ENCODE data around the gene PDE11A.

Gene PDE11A

DNA sequence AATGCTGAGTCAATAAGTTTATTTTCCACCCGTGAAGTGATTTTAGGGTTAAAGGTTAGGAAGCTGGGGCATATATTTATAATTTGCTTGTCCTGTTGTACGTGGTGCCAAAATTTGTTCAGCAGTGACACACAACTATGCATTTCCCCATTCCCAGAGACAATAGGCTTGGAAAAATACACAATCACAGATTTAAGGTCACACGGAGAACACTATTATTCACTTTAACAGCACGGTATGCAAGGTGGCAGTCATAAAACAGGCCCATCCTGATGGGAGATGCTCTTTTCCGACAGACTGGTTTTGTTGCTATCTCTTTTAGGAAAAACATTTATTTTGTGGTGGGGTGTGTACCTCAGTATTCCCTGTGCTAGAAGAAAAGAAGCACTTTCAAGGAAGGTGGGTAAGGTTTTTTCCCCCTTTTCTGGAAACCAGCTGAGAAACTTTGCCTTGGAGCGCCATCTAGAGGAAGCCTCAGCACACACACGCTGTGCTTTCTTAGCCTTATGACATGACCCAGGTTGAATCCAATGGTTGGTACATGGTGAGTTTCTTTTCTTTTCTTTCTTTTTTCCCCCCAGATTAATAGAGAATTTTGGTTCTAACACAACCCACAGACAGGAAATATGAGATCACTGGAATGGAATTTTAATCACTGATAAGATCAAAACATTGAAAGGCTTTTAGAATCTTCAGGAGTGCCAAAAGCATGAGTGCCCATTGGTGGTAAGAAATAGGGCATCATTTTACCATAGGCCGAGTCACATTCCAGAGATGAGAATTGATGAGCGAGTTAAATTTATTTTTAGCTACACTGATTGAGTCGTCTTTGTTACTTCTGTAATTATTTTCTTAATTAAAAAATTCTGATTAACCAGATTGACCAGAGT, 347.9 kb downstream of the PDE11A start:
- peak; percentile 40 for DNase-seq (ENCODE audit: low read depth)

DNA sequence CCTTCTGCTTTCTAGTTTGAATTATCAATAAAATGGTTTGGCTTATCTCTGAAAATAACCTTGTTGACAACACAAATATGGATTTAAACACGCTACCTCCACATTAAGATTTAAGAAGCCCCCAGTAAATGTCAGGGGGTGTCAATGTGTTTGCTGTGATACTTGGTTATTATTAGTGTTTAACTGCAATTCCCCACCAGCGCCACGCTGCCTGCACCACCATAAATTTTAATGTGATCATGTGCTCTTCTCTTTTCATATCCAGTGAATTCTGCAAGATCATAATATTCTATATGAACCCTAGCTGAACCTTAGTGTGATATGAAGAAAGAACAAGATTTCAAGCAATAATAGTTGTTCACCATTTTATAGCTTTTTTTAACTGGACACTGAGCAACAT, 349.3 kb downstream of the PDE11A start:
- DNase-seq (ENCODE audit: low read depth), result no peak

DNA sequence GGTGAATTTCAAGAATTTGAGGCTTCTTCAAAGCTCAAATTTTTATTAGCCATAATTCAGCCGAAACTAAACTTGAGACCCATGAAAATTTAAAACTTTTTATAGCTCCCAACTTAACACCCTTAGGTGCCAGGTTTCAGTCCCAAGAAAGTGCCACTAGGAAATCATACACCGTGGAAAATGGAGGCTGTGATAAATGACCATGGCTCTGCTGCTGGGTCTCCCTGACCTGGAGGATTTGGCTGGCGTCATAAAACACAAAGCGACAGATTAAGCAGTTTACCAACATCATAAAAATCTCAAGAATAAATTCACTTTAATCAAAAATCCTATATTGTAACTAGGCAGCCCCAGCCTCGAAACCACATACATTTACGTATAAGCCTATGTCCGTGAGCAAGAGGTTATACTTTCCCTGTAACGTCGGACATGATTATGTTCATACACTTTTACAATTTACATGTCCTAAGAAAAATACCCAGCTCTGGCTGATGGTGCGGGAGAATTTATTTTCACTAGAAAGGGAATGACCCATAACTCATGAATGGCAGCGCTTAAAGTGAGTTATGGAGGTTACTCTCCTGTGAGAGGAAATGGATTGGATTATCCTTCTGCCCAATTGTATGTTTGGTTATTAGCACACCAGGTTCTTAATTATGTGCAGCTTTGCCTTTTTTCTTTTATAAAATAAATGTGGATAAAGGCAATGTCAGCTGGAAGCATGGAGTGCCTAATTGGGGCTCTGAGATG, 350.6 kb downstream of the PDE11A start:
- DNase-seq (ENCODE audit: low read depth), result no peak

DNA sequence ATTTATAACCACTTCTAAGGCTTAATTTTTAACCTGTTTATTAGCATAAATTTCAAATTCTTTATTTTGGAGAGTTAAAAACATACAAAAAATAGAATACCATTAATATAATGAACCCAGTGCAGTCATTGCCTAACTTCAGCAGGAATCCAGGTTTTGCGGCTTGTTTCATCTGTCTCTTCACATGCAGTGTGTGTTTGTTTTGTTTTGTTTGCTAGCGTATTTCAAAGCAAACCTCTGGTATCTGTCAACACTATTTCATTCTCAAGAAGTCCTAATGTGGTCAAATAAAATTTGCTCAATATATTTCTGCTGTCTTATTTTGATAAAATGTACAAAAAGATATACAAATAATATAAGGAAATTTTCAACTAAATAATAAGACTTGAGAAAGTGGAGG, 351.5 kb downstream of the PDE11A start:
- no peak for DNase-seq (ENCODE audit: low read depth)

DNA sequence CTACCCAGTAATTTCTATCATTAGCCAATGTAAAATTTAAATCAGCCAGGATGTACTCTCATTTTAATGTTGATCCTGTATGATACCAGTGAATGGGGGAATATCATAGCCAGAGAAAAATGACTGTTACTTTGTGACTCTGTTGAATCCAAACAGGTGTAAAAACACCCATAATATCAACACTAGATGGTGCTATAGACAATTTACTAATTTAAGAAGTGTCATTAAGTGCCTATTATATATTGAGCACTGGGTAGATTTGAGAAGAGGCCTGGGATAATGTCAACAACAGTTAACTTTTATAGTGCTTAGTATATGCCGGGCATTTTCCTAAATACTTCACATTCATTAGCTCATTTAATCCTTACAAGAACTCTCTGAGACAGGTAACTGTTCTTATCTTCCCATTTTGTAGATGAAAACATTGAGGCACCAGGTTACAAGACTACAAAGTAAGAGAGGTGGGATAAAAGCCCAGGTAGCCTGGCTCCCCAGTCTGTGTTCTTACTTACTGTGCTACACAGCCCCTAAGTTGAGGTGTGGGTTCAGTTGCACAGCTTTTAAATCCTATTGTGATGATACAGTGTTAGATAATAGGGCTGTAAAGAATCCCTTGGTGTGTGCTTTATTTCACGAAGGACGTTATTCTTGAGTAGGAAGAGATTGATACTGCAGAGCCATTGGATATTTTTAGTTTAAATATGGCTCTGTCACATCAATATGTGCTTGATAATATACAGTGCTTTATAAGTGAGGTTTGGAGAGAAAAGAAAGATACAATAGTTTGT, 354.6 kb downstream of the PDE11A start:
- peak; percentile 3 for DNase-seq (ENCODE audit: low read depth)

DNA sequence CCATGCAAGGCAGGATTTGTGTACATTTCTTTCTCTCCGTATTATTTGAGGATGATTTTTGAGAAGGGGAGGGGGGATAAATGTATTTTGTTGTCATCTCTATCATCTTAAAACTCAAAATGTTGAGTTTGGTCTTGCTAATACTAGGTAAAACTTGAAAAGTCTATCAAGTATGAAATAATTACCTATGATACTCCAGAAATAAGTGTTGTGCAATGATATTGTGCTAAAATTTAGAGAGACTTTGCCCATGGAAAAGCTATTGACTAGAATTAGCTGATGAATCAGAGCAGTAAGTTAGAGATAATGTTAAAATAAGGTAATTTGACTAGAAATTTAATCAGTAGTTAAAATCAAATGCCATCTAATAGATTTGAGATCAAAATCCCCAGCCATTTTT, 356.1 kb downstream of the PDE11A start:
- no peak for DNase-seq (ENCODE audit: low read depth)

DNA sequence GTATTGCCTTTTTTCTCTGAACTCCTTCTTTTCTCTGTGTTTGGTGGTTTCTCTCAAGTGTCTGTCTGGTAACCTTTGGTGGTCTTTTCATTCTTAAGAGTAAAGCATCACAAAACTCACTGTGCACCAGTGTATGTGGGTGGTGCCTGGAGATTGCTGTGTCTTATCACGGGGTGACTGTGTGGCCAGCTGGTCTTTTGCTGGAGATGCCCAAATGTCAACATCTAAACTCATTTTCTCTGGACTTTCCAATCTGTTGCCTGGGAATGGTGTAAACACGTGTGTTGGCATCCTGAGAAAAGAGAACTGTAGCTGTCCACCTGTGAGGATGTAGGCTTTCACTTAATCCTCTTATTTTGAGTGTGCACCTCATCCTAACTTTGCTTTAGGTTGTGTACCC, 356.8 kb downstream of the PDE11A start:
- no peak for DNase-seq (ENCODE audit: low read depth)

DNA sequence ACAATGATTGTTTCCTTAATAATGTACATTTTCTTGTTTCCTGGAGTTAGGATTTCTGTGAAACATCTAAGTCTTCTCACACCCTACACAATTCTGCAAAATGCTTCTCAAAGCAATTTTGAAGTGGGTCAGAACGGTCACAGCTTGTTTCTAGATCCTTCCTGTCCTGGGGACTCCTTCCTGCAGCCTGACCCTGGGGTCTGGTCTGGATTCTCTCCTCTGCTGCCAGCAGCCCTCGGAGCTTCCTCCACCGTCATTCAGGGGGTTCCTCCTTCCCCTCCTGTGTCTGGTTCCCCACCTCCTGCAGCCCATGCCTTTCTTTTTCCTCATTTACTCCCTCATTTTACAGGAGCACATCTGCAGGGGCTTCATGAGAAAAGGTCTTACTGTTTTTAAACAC, 357.9 kb downstream of the PDE11A start:
- no peak for DNase-seq (ENCODE audit: low read depth)

DNA sequence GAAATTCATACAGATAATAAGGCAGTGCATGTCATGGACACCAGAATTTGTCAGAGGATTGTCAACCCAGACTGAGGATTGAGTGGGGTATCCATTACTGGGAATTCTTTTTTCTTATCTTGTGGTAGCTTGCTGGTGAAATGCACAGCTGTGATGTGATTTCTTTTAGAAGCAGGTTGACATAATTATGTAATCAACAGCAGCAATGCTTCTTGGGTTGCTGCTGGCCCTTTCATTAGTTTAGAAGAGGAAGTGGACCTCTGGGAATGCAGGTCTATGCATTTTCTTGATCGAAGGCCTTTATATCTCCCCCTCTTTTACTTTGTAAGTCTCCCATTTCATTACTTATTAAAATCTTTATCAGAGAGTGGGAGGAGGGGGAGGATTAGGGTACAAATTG, 360.1 kb downstream of the PDE11A start:
- no peak for DNase-seq (ENCODE audit: low read depth)

DNA sequence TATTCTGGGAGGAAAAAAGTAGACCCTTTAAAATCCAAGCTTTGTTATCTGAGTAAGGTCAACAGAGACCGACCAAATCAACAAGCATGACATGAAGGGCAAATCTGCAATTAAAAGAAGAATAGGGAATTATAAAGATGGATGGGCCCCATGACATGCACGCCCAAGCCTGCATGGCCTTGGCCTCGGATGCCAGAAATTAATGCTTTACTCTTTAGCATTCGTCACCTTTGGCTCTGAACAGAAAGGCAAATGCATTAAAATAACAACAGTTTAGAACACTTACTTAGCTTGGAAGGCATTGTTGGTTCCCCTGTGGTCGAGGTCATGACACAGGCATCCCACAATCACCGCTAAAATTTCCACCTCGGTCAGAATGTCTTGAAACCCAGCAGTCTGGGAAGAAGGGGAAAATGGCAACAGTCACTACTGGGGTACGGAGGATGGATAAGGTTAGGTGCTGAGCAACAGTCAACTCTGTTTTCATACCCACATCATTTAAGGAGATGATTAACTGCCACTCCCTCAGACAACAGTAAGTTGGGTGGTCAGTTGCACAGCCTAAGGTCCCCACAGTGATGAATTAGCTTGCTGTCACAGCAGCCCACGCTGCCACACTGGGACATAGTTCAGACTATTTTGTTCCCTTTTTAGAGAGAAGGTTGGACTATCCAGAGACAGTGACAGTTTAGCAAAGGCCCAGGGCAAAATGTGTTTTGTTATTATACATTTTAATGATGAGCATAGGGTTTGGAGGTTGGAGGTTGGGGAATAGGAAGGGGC, 360.9 kb downstream of the PDE11A start:
- no peak for DNase-seq (ENCODE audit: low read depth)

DNA sequence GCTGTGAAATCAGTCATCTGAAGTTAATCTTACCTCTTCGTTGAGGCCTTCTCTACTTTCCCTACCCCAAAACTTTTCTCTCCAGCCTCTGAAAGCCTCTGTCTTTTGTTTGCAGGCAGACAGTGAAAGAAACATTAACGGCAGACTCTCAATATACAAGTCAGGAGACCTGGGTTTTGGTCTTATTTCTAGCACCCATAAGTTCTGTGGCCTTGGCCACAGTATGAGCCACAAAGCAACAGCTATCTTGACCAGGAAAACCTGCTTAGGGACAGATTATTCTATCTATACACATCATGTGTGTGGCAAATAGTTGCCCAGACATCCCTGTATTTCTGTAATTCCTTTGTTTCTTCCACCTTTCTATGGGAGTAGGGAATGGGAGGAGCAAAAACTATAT, 361.7 kb downstream of the PDE11A start:
- no peak for DNase-seq (ENCODE audit: low read depth)

DNA sequence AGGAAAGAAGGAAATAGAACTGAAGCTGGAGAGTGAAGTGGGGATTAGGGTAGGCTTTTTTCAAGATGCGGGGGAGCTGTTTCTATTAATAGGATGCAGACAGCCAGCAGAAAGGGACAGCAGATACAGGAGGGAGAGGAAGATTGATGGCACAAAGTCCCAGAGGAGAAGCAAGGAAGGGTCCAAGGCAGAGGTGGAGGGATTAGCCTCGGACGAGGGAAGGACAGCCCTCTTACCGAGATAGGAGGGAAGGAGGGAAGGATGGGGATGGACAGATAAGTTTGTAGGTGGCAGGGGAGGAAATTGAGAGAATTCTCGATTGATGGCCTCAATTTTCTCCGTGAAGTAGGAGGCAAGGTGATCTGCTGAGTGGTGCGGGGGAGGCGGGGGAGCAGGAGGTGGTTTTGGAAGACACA, 362.6 kb downstream of the PDE11A start:
- no peak for DNase-seq (ENCODE audit: low read depth)

DNA sequence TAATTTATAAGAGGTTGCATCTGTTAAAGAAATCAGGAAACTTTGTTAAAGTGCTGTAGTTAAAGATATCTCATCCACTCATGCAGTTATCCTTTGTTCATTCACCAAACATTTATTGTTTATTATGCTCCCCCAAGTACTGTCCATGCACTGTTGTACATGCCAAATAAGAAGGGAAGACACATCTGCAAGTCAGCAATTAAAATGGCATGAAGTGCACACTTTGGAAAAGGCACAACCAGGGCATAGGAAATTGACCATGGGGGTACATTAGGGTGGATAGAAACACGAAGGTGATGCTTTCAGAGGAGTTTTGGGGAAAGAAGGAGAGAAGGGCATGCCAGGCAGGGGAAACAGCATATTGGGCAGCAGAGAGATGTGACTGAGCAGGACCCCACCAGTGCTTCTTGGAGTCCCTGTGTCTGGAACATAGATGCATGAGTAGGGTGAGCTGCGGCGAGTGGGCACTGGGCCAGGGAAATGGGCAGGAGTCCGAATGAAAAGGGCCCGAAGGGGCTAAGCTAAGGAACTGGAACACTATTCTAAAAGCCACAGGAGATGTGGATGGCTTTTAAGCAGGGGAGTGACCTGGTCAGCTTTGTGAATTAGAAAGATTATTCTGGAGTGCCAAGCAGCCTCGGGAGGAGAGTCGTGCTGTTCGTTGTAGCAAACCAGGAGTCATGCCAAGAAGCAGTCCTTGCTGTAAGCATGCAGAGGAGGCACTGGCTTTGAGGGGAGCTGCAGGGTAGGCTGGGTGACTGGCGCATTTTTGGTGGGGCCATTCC, 363.7 kb downstream of the PDE11A start:
- DNase-seq (ENCODE audit: low read depth), result peak; percentile 4

DNA sequence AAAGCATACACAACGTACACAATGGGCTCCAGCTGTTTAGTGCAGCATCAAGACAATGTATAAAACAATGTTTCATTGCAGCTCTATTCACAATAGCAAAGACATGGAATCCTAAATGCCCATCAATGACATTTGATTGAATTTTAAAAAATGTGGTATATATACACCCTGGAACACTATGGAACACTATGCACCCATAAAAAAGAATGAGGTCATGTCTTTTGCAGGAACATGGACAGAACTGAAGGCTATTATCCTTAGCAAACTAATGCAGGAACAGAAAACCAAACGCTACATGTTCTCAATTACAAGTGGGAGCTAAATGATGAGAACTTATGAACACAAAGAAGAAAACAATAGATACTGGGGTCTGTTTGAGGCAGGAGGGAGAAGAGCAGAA, 364.5 kb downstream of the PDE11A start:
- DNase-seq (ENCODE audit: low read depth), result no peak

DNA sequence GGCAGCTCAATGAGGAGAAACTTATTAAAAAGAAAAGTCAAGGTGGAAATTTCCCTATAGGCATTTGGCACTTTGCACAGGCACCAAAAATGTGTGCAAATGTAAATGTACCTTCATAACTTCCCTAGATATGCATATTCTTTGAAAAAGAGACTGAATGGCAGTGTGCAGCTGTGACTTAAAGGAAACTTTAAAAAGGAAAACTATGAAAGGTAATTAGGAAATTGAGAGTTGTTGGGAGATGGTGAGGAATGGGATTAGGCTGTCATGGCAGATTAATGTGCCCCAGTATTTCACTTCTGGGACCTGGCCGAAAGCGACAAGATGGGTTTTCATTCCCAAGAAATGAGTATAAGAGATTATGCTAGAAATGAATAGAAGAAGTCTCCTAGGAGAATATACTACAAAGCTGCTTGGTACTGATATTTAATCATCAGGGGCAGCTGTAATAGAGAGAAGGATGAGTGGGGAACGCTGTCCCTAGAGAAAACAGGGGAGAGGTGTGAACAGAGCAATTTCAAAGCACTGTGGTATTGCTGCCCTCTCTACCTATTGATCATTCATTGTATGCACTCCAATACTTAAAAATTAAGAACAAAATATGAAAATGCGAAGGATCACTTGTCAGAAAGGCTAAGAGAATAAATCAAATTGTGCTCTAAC, 366.9 kb downstream of the PDE11A start:
- no peak for DNase-seq (ENCODE audit: low read depth)

DNA sequence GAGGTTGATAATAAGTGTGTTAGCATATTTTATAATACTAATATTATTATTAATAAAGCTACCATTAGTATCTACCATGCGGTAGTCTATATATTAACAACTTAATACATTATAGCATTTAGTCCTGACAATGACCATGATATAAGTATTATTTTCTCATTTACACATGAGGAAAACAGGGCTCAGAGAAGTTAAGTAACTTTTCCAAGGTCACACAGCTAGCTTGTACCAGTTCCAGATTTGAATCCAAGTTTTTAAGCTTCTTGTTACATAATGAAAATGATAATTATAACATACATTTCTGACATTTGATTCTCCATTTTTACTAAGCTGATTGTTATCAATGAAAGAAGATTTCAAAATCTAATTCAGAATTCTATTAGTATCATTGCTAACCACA, 369.4 kb downstream of the PDE11A start:
- DNase-seq (ENCODE audit: low read depth), result no peak

DNA sequence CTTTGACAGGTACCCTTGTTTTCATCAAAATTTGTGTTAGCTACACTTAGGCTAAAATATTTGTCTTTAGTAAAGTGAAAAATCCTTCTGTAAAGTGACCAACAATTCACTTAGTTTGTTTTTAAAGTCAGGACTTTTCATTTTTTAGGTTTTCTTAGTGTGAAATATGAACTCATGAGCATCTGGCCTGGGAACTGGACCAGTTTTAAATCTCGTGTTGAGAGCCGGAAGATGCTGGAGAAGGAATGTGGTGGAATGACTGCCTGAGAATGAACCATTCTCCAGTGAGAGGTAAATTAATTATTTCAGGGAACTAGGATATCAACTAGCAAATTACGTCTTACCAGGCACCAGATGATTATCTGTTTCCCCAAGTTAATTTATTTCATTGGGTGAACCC, 374.3 kb downstream of the PDE11A start:
- DNase-seq (ENCODE audit: low read depth), result no peak

DNA sequence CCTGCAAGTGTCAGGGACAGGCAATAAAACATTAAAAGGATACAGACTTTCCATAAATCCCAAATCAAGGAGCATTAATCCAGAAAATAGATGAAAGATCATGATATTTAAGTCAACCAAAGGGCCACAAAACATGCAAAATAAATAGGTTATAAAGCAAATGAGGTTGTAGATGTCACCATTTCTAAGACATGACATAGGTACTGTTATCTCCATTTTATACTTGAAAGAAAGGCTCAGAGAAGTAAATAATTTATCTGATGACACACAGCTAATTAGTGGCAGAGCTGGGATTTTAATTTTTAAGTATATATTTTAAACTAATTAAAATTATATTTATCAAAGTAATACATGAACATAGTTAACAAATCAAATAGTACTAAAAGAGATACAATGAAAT, 378.2 kb downstream of the PDE11A start:
- DNase-seq (ENCODE audit: low read depth), result no peak

DNA sequence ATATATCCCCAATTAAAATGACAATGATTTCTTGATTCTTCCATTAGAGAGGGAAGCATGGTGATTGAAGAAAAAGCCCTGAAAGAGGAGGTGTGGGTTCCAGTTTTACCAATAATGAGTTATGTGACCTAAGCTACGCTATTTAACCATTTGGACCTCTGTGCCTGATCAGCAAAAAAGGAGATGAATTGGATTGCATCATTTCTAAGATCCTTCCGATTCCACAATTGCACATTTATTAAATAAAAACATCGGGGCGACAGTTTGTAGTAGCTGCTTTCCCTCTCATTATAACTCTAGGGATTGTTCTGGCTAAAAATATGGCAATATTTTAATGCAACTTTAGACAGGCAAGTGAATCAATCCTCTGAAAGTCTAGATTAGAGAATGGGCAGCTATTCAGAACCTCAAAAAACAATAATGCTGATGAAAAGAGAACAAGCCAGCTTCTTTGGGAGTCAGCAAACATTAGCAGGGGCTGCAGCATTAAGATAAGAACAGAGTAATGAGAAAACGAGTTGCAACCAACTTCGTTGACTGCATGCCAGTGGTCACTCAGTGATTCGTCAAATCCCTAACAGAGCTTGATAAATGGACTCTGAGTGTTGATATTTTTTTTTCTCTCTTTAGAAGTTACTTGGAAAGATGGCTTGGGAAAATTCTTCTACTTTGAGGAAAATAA, 378.8 kb downstream of the PDE11A start:
- DNase-seq (ENCODE audit: low read depth), result no peak

DNA sequence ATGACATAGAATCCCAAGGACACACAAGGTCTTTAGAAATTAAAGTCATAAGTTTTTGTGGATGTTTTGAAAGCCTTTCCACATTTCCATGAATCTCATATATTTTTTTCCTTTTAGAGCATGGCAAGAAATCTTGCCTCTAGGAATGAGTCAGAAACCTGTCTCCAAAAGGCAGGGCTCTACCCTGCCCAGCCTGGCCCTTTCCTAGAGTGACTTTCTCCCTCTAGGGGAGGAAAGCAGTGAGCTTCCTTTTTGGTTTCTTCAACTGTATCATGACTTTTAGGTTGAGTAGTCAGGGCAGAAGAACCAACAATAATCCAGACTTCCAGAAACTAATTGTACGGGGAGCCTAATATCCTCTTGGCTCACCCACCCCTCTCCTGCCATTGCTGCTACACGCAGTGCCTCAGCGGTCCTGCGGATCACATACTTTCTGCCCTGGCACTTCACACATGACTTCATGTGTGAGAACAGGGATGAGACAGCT, 379.8 kb downstream of the PDE11A start:
- DNase-seq (ENCODE audit: low read depth), result peak; percentile 5

Data from iris pigment epithelial cell (primary cell).